ENCODE measurements around the gene ATP8B1.
A peak's percentile ranks its signal among the peaks of the same experiment; 100 is the strongest.

ATP8B1 gene

GRCh38 chr18:57705832-57706595, 97.1 kb downstream of the ATP8B1 start:
- H3K27ac Mint-ChIP-seq: no peak overlapping the region
- H3K27me3 Mint-ChIP-seq: no peaks in the 10 kb centered on the region
- H3K36me3 Mint-ChIP-seq: peaks cover 28% of the 10 kb centered on the region
- no peaks in the 10 kb centered on the region for H3K4me1 Mint-ChIP-seq
- H3K9me3 Mint-ChIP-seq: peaks cover 15% of the 10 kb centered on the region
- no peak overlapping the region for H3K4me3 Mint-ChIP-seq

- Mint-ChIP-seq H3K27me3 (no peaks in the 10 kb centered on the region), H3K9me3 (peaks cover 11% of the 10 kb centered on the region)
Observed at GRCh38 chr18:57705011-57705410, 98.1 kb downstream of the ATP8B1 start.

GRCh38 chr18:57698571-57699276, 104.4 kb downstream of the ATP8B1 start:
- Mint-ChIP-seq H3K9me3 (no peaks in the 10 kb centered on the region), H3K27me3 (no peaks in the 10 kb centered on the region), H3K36me3 (peaks cover 12% of the 10 kb centered on the region), H3K4me3 (no peak overlapping the region), H3K4me1 (peaks cover 4% of the 10 kb centered on the region), H3K27ac (no peak overlapping the region)

More at GRCh38 chr18:57705011-57705410, 98.1 kb downstream of the ATP8B1 start:
- peaks cover 25% of the 10 kb centered on the region for H3K36me3 Mint-ChIP-seq
- no peak overlapping the region for H3K27ac Mint-ChIP-seq
- no peak overlapping the region for H3K4me3 Mint-ChIP-seq
- H3K4me1 Mint-ChIP-seq: no peaks in the 10 kb centered on the region

- peaks cover 8% of the 10 kb centered on the region for H3K36me3 Mint-ChIP-seq
- no peak overlapping the region for H3K27ac Mint-ChIP-seq
- no peaks in the 10 kb centered on the region for H3K9me3 Mint-ChIP-seq
- no peaks in the 10 kb centered on the region for H3K27me3 Mint-ChIP-seq
- H3K4me1 Mint-ChIP-seq: peaks cover 5% of the 10 kb centered on the region
- H3K4me3 Mint-ChIP-seq: no peak overlapping the region
Observed at GRCh38 chr18:57697426-57697825, 105.7 kb downstream of the ATP8B1 start.

- no peak overlapping the region for H3K4me3 Mint-ChIP-seq
- H3K27ac Mint-ChIP-seq: no peak overlapping the region
- H3K4me1 Mint-ChIP-seq: peaks cover 5% of the 10 kb centered on the region
- H3K36me3 Mint-ChIP-seq: peaks cover 6% of the 10 kb centered on the region
- no peaks in the 10 kb centered on the region for H3K9me3 Mint-ChIP-seq
- no peaks in the 10 kb centered on the region for H3K27me3 Mint-ChIP-seq
Observed at GRCh38 chr18:57696271-57696670, 106.8 kb downstream of the ATP8B1 start.

- Mint-ChIP-seq H3K27ac (no peak overlapping the region), H3K27me3 (no peaks in the 10 kb centered on the region), H3K4me1 (peaks cover 15% of the 10 kb centered on the region)
Observed at GRCh38 chr18:57691363-57691762, 111.8 kb downstream of the ATP8B1 start.

GRCh38 chr18:57687970-57688369, 115.1 kb downstream of the ATP8B1 start:
- peaks cover 23% of the 10 kb centered on the region for H3K36me3 Mint-ChIP-seq

More at GRCh38 chr18:57691363-57691762, 111.8 kb downstream of the ATP8B1 start:
- Mint-ChIP-seq H3K9me3 (no peaks in the 10 kb centered on the region), H3K36me3 (peaks cover 25% of the 10 kb centered on the region), H3K4me3 (no peak overlapping the region)

GRCh38 chr18:57683470-57683869, 119.6 kb downstream of the ATP8B1 start:
- Mint-ChIP-seq H3K4me1 (peaks cover 6% of the 10 kb centered on the region), H3K27ac (no peak overlapping the region), H3K9me3 (no peaks in the 10 kb centered on the region)

More at GRCh38 chr18:57687970-57688369, 115.1 kb downstream of the ATP8B1 start:
- Mint-ChIP-seq H3K27ac (no peak overlapping the region), H3K27me3 (no peaks in the 10 kb centered on the region), H3K4me3 (no peak overlapping the region), H3K4me1 (peaks cover 10% of the 10 kb centered on the region), H3K9me3 (no peaks in the 10 kb centered on the region)

GRCh38 chr18:57677262-57678211, 125.6 kb downstream of the ATP8B1 start:
- H3K4me3 Mint-ChIP-seq: no peak overlapping the region
- H3K27me3 Mint-ChIP-seq: no peaks in the 10 kb centered on the region
- no peak overlapping the region for H3K27ac Mint-ChIP-seq
- H3K9me3 Mint-ChIP-seq: peaks cover 7% of the 10 kb centered on the region
- peaks cover 18% of the 10 kb centered on the region for H3K36me3 Mint-ChIP-seq
- H3K4me1 Mint-ChIP-seq: peaks cover 26% of the 10 kb centered on the region

More at GRCh38 chr18:57683470-57683869, 119.6 kb downstream of the ATP8B1 start:
- peaks cover 19% of the 10 kb centered on the region for H3K36me3 Mint-ChIP-seq
- H3K27me3 Mint-ChIP-seq: no peaks in the 10 kb centered on the region
- H3K4me3 Mint-ChIP-seq: no peak overlapping the region

GRCh38 chr18:57674891-57675290, 128.2 kb downstream of the ATP8B1 start:
- no peak overlapping the region for H3K27ac Mint-ChIP-seq
- H3K4me1 Mint-ChIP-seq: peaks cover 25% of the 10 kb centered on the region
- H3K4me3 Mint-ChIP-seq: no peak overlapping the region
- H3K9me3 Mint-ChIP-seq: peaks cover 7% of the 10 kb centered on the region
- H3K36me3 Mint-ChIP-seq: peaks cover 17% of the 10 kb centered on the region
- no peaks in the 10 kb centered on the region for H3K27me3 Mint-ChIP-seq

- Mint-ChIP-seq H3K4me1 (peaks cover 34% of the 10 kb centered on the region), H3K9me3 (no peaks in the 10 kb centered on the region), H3K27me3 (no peaks in the 10 kb centered on the region), H3K4me3 (no peak overlapping the region), H3K27ac (no peak overlapping the region), H3K36me3 (peaks cover 11% of the 10 kb centered on the region)
Observed at GRCh38 chr18:57670046-57670445, 133.1 kb downstream of the ATP8B1 start.

GRCh38 chr18:57668021-57668420, 135.1 kb downstream of the ATP8B1 start:
- Mint-ChIP-seq H3K4me1 (peaks cover 44% of the 10 kb centered on the region), H3K27me3 (no peaks in the 10 kb centered on the region), H3K36me3 (peaks cover 9% of the 10 kb centered on the region), H3K27ac (no peak overlapping the region), H3K9me3 (no peaks in the 10 kb centered on the region), H3K4me3 (no peak overlapping the region)

GRCh38 chr18:57666818-57667497, 136.2 kb downstream of the ATP8B1 start:
- H3K27ac Mint-ChIP-seq: peak overlapping the region; percentile 8
- H3K4me1 Mint-ChIP-seq: peaks cover 48% of the 10 kb centered on the region
- no peaks in the 10 kb centered on the region for H3K9me3 Mint-ChIP-seq
- no peaks in the 10 kb centered on the region for H3K27me3 Mint-ChIP-seq
- peaks cover 9% of the 10 kb centered on the region for H3K36me3 Mint-ChIP-seq
- no peak overlapping the region for H3K4me3 Mint-ChIP-seq

GRCh38 chr18:57664568-57665165, 138.4 kb downstream of the ATP8B1 start:
- Mint-ChIP-seq H3K9me3 (no peaks in the 10 kb centered on the region), H3K4me3 (peak overlapping the region; percentile 4), H3K27ac (no peak overlapping the region), H3K36me3 (peaks cover 12% of the 10 kb centered on the region), H3K27me3 (no peaks in the 10 kb centered on the region), H3K4me1 (peaks cover 57% of the 10 kb centered on the region)
